Nephron progenitor cell (in vitro differentiated cells): Measurements from ENCODE around the gene APLN.

Source experiments
- DNase-seq: peaks from one replicate; pipeline ENCODE4 v3.0.0; 2021
- H3K27ac Mint-ChIP-seq: 2 replicates; pipeline ENCODE4 v1.8.0; 2021; ENCODE audit warnings: mild to moderate bottlenecking, moderate library complexity, mixed read lengths
- H3K27me3 Mint-ChIP-seq: 2 replicates; pipeline ENCODE4 v1.8.0; 2021; ENCODE audit warnings: mild to moderate bottlenecking, low read depth, mixed read lengths; ENCODE audit not compliant: poor library complexity
- H3K36me3 Mint-ChIP-seq: 2 replicates; pipeline ENCODE4 v1.8.0; 2021; ENCODE audit warnings: low read depth, mixed read lengths
- H3K4me1 Mint-ChIP-seq: 2 replicates; pipeline ENCODE4 v1.8.0; 2021; ENCODE audit warnings: mixed read lengths
- H3K4me3 Mint-ChIP-seq: 2 replicates; pipeline ENCODE4 v1.8.0; 2021; ENCODE audit warnings: mild to moderate bottlenecking, moderate library complexity, mixed read lengths
- H3K9me3 Mint-ChIP-seq: 2 replicates; pipeline ENCODE4 v1.8.0; 2021; ENCODE audit warnings: mild to moderate bottlenecking, moderate library complexity, mixed read lengths
- CTCF ChIP-seq: fragments of 200-600 bp; sonication (generic); IDR thresholded peaks from 2 replicates; pipeline ENCODE4 v1.5.0; 2021; ENCODE audit warnings: antibody characterized with exemption

Gene APLN

GRCh38 chrX:129632443-129632842 is 22.3 kb downstream of the APLN start:
- Mint-ChIP-seq H3K27me3 (peaks cover 11% of the 10 kb centered on the region), H3K36me3 (no peaks in the 10 kb centered on the region), H3K27ac (no peak overlapping the region), H3K4me3 (no peak overlapping the region), H3K9me3 (peaks cover 8% of the 10 kb centered on the region), H3K4me1 (peaks cover 3% of the 10 kb centered on the region)
- TF ChIP-seq CTCF: no peak
- DNase-seq: no peak

- Mint-ChIP-seq H3K4me1 (no peaks in the 10 kb centered on the region), H3K27me3 (peaks cover 11% of the 10 kb centered on the region), H3K4me3 (no peak overlapping the region), H3K27ac (no peak overlapping the region), H3K9me3 (peaks cover 10% of the 10 kb centered on the region), H3K36me3 (no peaks in the 10 kb centered on the region)
- no peak for TF ChIP-seq CTCF
- DNase-seq: no peak
Measured at GRCh38 chrX:129631849-129632248, 22.9 kb downstream of the APLN start.

- DNase-seq: no peak
- H3K36me3 Mint-ChIP-seq: no peaks in the 10 kb centered on the region
- no peak overlapping the region for H3K27ac Mint-ChIP-seq
- peaks cover 11% of the 10 kb centered on the region for H3K27me3 Mint-ChIP-seq
- TF ChIP-seq CTCF: no peak
- no peaks in the 10 kb centered on the region for H3K4me1 Mint-ChIP-seq
- peaks cover 18% of the 10 kb centered on the region for H3K9me3 Mint-ChIP-seq
- H3K4me3 Mint-ChIP-seq: no peak overlapping the region
Measured at GRCh38 chrX:129629837-129630236, 24.9 kb downstream of the APLN start.

- Mint-ChIP-seq H3K27me3 (peaks cover 7% of the 10 kb centered on the region), H3K36me3 (no peaks in the 10 kb centered on the region), H3K4me3 (no peak overlapping the region), H3K9me3 (peaks cover 26% of the 10 kb centered on the region), H3K4me1 (no peaks in the 10 kb centered on the region), H3K27ac (no peak overlapping the region)
- TF ChIP-seq CTCF: no peak
- DNase-seq: no peak
Measured at GRCh38 chrX:129626026-129626425, 28.7 kb downstream of the APLN start.

- no peak overlapping the region for H3K4me3 Mint-ChIP-seq
- no peaks in the 10 kb centered on the region for H3K4me1 Mint-ChIP-seq
- no peaks in the 10 kb centered on the region for H3K36me3 Mint-ChIP-seq
- peaks cover 26% of the 10 kb centered on the region for H3K9me3 Mint-ChIP-seq
- DNase-seq: no peak
- no peak overlapping the region for H3K27ac Mint-ChIP-seq
- TF ChIP-seq CTCF: no peak
- peaks cover 6% of the 10 kb centered on the region for H3K27me3 Mint-ChIP-seq
Measured at GRCh38 chrX:129622757-129623301, 31.9 kb downstream of the APLN start.

- no peak for TF ChIP-seq CTCF
- Mint-ChIP-seq H3K4me1 (peaks cover 13% of the 10 kb centered on the region), H3K4me3 (no peak overlapping the region), H3K9me3 (peaks cover 8% of the 10 kb centered on the region), H3K36me3 (no peaks in the 10 kb centered on the region), H3K27me3 (peaks cover 3% of the 10 kb centered on the region), H3K27ac (no peak overlapping the region)
- no peak for DNase-seq
Measured at GRCh38 chrX:129618997-129619396, 35.8 kb downstream of the APLN start.
